Measurements from ENCODE around the gene IQCC. TPM values are rescaled to one million over a fixed set of nuclear protein-coding genes. Genes with fewer than 3 reads are reported as not detected.

The IQCC gene
- polyA plus RNA-seq, 1 donor = 3.8 TPM

Other genes with a start within 250 kb of the IQCC start
- gene KHDRBS1, start 191.8 kb upstream of the IQCC start, polyA plus RNA-seq (ENCODE audit: insufficient read length) = 138 TPM
- gene TMEM39B, start 132.7 kb upstream of the IQCC start, polyA plus RNA-seq (ENCODE audit: insufficient read length) = 15.8 TPM
- 25.6 TPM for gene KPNA6, start 97.6 kb upstream of the IQCC start, polyA plus RNA-seq (ENCODE audit: insufficient read length)
- 30.8 TPM for gene TXLNA, start 26.0 kb upstream of the IQCC start, polyA plus RNA-seq (ENCODE audit: insufficient read length)
- gene CCDC28B, start 5.1 kb upstream of the IQCC start, polyA plus RNA-seq (ENCODE audit: insufficient read length) = 44.2 TPM
- gene DCDC2B, start 3.4 kb downstream of the IQCC start, polyA plus RNA-seq (ENCODE audit: insufficient read length) = 0.67 TPM
- gene TMEM234, start 16.7 kb downstream of the IQCC start, polyA plus RNA-seq (ENCODE audit: insufficient read length) = 11.3 TPM
- gene EIF3I, start 16.7 kb downstream of the IQCC start, polyA plus RNA-seq (ENCODE audit: insufficient read length) = 149 TPM
- 7.6 TPM for gene FAM167B, start 41.6 kb downstream of the IQCC start, polyA plus RNA-seq (ENCODE audit: insufficient read length)
- gene LCK, start 45.6 kb downstream of the IQCC start, polyA plus RNA-seq (ENCODE audit: insufficient read length) = 0.89 TPM
- 43.7 TPM for gene HDAC1, start 86.4 kb downstream of the IQCC start, polyA plus RNA-seq (ENCODE audit: insufficient read length)
- 173 TPM for gene MARCKSL1, start 130.6 kb downstream of the IQCC start, polyA plus RNA-seq (ENCODE audit: insufficient read length)
- gene FAM229A, start 156.8 kb downstream of the IQCC start, polyA plus RNA-seq (ENCODE audit: insufficient read length) = 7.4 TPM
- gene TSSK3, start 156.9 kb downstream of the IQCC start, polyA plus RNA-seq (ENCODE audit: insufficient read length) = 3.3 TPM
- gene BSDC1, start 188.8 kb downstream of the IQCC start, polyA plus RNA-seq (ENCODE audit: insufficient read length) = 39.8 TPM